ENCODE data around the gene ZNF124. TPM values are rescaled to one million over a fixed set of nuclear protein-coding genes. Genes with fewer than 3 reads are reported as not detected.
"Not testable (repeated sequence)": the region's sequence is repeated elsewhere in the genome, so short reads cannot be mapped to it uniquely, and the experiment has no call there.

The ZNF124 gene
- 19.3 and 19.9 TPM in 2 replicates for total RNA-seq (2014; rRNA removed)
- 2.2 TPM for polyA plus RNA-seq (2012)

DNA sequence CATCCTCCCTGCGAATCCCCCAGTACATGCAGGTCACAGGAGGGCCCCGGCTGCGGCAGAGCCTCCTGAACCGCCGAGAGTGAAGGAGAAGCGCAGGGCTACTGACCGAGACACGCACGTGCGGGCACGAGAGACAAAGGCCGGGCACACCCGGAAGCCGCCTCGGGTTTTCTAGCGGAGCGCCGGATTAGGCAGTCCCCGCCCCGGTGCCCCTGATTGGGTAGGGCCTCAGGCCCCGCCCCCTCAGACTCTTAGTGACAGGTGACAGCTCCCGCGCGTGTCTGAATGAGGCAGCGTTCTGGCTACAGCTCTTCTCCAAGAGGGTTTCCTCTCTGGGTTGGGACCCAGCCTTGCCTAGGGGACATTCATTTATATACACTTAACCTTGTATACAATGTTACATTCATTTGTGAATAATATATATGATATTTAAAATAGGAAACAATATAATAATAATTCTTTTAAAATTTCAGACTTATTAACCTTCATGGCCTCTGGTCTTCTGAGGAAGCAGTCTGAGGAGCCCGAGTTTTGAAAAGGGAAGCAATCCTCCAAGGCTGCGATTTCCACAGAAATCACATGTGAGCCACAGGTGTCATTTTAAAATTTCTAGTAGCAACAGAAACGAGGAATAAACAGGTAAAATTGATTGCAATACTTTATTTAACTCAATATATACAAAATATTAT, at the start of gene ZNF124:
TSS of gene ZNF124 (minus strand) at position 146 of the 689 bp plus-strand sequence. CDS start at position 3, 143 bp downstream.
- not testable (repeated sequence) for DNase-seq (ENCODE audit: low read depth)

DNA sequence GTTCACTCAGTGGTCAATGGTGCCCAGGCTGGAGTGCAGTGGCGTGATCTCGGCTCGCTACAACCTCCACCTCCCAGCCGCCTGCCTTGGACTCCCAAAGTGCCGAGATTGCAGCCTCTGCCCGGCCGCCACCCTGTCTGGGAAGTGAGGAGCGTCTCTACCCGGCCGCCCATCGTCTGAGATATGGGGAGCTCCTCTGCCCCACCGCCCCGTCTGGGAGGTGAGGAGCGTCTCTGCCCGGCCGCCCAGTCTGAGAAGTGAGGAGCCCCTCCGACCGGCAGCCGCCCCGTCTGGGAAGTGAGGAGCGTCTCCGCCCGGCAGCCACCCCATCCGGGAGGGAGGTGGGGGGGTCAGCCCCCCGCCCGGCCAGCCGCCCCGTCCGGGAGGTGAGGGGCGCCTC, 48.5 kb upstream of the ZNF124 start:
- DNase-seq (ENCODE audit: low read depth): not testable (repeated sequence)

DNA sequence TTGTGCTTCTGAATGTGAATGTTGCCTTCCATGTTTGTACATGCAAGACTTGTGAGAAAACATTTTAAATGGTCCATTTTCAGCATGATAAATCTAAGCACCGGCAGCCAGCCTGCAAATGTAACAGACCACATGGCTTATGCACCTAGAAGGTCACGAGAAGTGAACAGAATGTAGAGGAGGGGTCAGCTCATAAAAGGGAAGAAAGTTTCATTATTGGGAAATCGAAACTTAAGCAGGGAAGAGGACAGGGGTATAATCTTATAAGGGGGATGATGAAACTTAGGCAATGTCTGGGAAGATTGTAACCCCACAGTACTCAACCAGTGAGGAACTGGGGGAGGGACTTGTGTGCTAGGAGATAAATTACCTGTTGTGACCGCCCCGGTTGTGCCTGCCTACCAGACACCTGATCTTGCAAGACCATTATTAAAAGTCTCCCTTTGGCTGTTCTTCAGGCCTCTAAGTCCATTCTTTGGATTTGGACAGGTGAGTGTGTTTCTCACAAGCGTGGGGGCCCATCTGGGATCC, 46.4 kb upstream of the ZNF124 start:
- DNase-seq (ENCODE audit: low read depth): no peak

DNA sequence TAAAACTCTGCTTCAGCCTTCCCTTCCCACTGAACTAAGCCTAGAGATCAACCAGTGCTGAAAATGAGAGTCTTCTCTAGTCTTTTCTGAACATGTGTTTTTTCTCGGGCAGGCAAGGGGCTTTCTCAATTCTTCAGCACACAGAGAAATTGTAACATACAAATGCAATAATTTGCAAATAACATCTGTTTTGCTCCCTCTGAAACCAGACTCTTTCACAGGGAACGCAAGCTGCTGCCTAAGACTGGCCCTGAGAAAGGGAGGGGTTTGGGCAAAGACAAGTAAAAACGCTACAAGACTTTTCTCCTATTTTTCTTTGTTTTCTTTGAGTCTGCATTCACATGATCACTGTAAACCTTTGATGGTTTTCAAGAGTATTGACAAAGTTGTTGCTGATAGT, 44.4 kb upstream of the ZNF124 start:
- no peak for DNase-seq (ENCODE audit: low read depth)

DNA sequence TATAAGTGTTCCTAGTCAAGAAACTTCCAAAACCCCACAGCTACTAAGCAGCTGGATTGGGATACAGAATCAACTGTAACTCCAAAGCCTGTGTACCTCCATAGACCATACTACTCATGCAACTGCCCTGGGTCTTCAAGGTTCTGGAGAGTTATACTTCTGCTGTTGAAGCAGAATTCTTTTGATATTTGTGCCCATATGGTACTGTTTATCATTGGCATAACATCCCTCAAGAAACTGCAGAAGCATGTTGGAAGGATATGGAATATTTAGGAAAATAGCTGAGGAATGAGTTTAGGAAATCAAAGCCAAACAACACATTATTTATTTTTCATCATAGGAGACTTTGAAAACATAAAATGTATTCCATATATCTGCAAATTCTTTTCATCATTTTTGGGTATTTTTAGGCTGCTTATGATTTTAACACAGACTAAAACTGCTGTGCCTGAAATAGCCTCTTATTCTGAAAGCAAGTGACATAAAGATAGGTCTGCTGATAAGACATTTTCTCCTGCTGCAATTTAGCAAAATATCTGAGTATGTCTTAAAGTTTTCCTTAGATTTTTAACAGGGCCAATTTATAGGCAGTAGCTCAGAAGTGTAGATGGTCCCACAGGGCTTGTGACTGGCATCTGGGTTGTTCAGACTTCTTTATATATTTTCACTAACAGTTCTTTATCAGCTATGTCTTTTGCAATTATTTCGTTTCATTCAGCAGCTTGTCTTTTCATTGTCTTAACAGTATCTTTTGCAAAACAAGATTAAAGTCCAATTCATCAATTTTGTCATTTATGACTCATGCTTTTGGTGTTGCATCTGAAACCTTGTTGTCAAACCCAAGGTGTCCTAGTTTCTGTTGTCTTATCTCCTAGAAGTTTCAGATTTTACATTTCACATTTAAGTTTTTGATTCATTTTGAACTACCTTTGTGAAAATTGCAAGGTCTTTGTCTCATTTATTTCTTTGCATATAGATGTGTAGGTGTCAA, 41.1 kb upstream of the ZNF124 start:
- DNase-seq (ENCODE audit: low read depth): no peak

DNA sequence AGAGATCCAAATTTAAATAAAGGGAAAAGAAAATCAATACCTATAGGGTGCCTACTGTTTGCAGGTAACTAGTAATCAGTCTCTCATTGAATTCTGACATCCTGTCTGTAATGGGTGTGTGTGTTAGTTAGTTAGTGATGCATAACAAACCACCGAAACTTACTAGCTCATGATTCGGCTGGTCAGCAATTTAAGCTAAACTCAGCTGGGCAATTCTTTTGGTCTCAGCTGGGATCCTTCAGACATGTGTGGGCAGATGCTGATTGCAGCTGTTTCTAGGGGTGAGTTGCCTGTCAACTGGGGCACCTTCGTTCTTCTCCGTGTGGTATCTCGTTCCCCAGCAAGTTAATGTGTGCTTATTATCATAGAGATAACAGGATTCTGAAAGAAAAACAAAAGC, 40.2 kb upstream of the ZNF124 start:
- DNase-seq (ENCODE audit: low read depth): peak; percentile 68

- DNase-seq (ENCODE audit: low read depth): no peak
Observed at GRCh38 chr1:247211339-247211738, 39.5 kb upstream of the ZNF124 start.

DNA sequence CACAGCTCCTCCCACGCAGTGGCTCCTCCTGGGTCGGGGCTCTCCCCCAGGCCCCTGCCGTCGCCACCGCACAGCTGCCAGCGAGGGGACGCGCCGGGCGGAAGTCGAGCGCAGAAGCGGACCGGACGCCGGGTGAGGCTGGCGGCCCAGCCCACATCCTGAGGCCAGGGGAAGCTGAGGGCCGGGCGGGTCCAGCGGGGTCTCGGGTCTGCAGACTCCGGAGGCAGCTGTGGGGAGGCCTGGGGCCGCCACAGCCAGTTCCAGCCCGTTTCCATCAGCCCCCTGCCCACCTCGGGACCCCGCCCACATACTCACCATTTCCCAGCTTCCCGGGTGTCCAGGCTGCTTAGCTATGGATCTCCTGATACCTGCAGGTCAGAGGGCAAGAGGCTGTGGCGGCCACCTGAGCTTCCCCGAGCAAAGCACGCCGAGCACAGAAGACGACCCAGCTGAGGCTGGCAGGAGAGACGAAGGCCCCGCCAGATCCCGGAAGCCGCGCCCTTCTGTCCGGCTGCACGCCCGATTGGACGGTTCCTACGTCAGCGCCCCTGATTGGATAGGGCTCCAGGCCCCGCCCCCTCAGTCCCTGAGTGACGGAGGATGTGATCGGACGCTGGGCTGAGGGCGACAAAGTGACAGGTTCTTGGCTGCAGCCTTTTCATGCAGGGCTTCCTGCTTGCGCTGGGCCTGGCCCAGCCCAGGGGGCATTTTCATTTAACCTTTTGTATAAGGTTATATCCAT, 38.7 kb upstream of the ZNF124 start:
- DNase-seq (ENCODE audit: low read depth): peak; percentile 89

DNA sequence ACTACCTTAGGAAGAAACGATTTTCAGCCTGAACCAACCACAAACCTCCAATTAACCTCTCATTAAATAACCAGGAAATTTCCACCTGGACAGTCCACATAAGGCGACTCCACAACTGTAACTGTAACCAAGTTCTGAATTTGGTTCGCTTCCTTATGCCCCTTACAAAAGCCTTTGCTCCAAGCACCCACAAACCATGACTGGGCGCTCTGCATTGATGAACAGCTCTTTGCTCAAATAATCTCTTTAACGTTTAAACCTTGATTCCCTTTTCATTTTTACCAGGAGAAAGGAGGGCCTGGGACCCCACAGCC, 38.2 kb upstream of the ZNF124 start:
- no peak for DNase-seq (ENCODE audit: low read depth)

- DNase-seq (ENCODE audit: low read depth): no peak
Observed at GRCh38 chr1:247209396-247209795, 37.6 kb upstream of the ZNF124 start.

DNA sequence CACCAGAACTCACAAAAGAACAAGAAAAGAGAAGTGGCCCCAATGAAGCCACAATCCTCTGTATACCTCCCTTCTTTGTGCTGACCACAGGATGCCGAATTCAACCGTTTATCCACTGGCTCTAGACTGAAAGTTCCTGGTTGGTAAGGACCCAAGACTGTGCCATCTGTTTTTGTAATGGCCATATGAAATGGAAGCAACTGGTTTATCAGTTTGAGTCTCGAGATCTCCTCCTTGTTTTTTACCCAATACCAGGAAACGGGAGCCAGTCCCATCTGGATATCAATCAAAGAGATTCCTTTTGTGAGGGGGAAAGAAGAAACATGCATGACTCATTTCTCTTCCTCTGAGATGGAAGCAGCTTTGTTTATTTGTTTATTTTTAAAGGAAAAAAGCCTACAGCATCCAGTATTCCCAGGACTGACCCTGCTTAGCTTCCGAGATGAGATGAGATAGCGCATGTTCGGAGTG, 32.4 kb upstream of the ZNF124 start:
- DNase-seq (ENCODE audit: low read depth): no peak

- no peak for DNase-seq (ENCODE audit: low read depth)
Observed at GRCh38 chr1:247198781-247199180, 27.0 kb upstream of the ZNF124 start.

DNA sequence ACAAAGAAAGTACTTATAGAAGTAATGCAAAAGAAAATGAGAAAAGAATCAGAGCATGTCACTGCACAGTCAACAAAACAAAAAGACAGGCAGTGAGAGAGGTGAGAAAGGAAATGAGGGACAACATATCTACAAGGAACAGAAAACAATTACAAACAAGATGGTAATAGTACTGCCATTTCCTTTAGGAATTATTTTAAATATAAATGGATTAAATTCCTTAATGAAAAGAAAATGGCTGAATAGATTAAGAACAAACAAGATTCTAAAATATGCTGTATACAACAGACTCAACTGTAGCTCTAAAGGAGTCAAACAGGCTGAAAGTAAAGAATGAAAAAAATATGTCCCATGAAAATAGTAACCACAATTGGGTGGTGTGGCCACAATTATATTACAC, 22.1 kb upstream of the ZNF124 start:
- no peak for DNase-seq (ENCODE audit: low read depth)

DNA sequence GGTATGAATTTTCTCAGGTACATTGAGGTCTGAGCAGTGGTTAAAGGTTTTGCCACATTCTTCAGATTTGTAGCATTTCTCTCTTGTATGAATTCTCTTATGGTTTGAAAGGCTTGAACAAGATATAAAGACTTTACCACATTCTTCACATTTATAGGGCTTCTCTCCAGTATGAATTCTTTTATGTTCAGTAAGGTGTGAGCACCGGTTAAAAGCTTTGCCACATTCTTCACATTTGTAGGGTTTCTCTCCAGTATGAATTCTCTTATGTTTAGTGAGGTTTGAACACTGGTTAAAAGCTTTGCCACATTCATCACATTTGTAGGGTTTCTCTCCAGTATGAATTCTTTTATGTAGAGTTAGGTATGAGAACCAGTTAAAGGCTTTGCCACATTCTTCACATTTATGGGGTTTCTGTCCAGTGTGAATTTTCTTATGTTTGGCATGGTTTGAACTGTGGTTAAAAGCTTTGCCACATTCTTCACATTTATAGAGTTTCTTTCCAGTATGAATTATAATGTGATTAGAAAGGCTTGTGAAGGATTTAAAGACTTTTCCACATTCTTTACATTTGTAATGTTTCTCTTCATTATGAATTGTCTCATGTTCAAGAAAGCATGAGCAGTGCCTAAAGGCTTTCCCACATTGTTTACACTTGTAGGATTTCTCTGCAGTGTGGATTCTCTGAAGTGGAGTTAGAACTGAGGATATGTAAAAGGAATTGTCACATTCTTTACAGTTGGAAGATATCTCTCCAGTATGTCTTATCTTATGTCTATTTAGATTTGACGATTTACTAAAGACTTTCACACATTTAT, 18.4 kb upstream of the ZNF124 start:
- DNase-seq (ENCODE audit: low read depth): no peak

- no peak for DNase-seq (ENCODE audit: low read depth)
Observed at GRCh38 chr1:247185667-247186066, 13.8 kb upstream of the ZNF124 start.

DNA sequence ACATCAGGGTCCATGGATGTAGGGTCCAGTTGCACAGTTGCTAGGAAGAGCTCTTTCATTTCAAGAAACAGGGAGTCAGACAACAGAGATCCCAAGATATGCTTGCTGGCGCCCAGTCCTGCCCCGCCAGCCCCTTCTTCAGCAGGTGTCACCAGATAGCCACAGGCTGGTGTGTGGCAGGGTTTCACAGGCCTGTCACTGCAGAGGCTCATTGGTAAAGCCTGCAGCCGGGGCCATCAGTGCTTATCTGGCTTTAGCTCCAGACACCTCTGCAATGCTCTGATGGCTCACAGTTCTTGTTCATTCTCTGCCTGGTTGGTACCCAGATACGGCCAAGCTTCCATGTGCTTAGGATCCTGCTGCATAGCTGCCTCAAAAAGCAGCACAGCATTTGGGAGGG, 12.4 kb upstream of the ZNF124 start:
- DNase-seq (ENCODE audit: low read depth): no peak

DNA sequence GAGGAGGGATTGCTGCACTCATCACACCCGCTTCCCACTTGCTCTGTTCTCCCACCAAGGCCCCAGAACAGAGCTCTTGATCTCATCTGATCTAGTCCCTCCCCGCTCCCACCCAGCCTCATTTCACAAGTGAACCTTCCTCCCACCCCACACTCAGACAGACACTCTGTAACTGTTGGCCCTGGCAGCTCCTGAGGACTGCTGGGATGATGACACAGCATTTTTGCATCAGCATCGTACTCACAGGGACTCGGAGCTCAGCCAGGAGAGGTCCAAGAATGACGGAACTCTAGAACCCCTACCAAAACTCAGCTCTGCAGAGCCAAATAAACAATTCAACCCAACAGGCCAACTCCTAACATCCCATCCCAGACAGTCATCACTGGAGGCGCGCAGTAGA, 11.2 kb upstream of the ZNF124 start:
- DNase-seq (ENCODE audit: low read depth): no peak

GRCh38 chr1:247180581-247180980, 8.8 kb upstream of the ZNF124 start:
- DNase-seq (ENCODE audit: low read depth): peak; percentile 70

- peak; percentile 20 for DNase-seq (ENCODE audit: low read depth)
Observed at GRCh38 chr1:247177755-247178154, 5.9 kb upstream of the ZNF124 start.

DNA sequence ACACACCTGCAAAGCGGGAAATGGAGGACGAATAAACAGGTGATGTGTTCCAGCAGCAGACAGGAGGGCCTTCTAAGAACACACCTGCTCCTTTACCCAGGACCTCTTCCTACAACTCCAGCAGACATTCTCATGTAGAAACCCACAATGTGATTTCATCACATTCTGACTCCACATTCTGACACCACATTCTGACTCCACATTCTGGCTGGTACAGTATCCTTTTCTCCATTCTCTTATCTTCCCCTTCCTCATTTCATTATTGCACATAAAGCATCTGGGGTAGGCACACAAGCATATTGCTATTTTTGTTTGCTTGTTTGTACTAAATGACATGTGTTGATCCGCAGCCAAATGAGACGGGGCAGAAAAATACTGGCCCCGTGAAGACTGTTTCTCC, 3.6 kb upstream of the ZNF124 start:
- DNase-seq (ENCODE audit: low read depth): no peak

GRCh38 chr1:247173431-247173830, 1.6 kb upstream of the ZNF124 start:
- no peak for DNase-seq (ENCODE audit: low read depth)

Measured in LHCN-M2 (cell line).